Caco-2 (cell line): ENCODE measurements around the gene NGFR. TPM values are rescaled to one million over a fixed set of nuclear protein-coding genes. Genes with fewer than 3 reads are reported as not detected.

ENCODE experiments used
- BruUV-seq: library from RNA; stranded (reverse); fragments of 400-500 nt; replicated peaks from 2 replicates; lab custom pipeline; 2021; lab: Mats Ljungman, UMichigan
- CTCF ChIA-PET: fragments of 300-600 bp; sonication (Branson Sonifier 250); formaldehyde crosslinking; loops from one replicate; lab custom pipeline; 2022; ENCODE audit warnings: antibody characterized with exemption; lab: Charles Lee
- POLR2A ChIA-PET: fragments of 300-600 bp; sonication (Branson Sonifier 250); formaldehyde crosslinking; loops from one replicate; lab custom pipeline; 2022; ENCODE audit warnings: antibody characterized with exemption; lab: Charles Lee
- DNase-seq, 2 experiments: peaks; one replicate each; pipeline versions ENCODE4 v3.0.0 to v3.0.0-alpha.2; 2020 to 2022
- H3K27me3 ChIP-seq: replicated peaks from 2 replicates; pipeline ENCODE4 v1.6.0; 2011; ENCODE audit warnings: low read length; ENCODE audit not compliant: control insufficient read depth, insufficient read depth
- H3K36me3 ChIP-seq: 2 replicates; pipeline ENCODE4 v1.5.1; 2011; ENCODE audit warnings: low read length; ENCODE audit not compliant: control insufficient read depth, insufficient read depth
- H3K4me1 ChIP-seq: fragments of 250-450 bp; sonication (Bioruptor Pico); 2 replicates; pipeline ENCODE4 v1.5.1; 2020; ENCODE audit warnings: mild to moderate bottlenecking
- H3K4me3 ChIP-seq: 2 replicates; pipeline ENCODE4 v1.5.1; 2011; ENCODE audit warnings: low read depth, mild to moderate bottlenecking, control low read depth, low read length
- H3K9me3 ChIP-seq: fragments of 250-450 bp; sonication (Bioruptor Pico); 2 replicates; pipeline ENCODE4 v1.5.1; 2020; ENCODE audit warnings: mild to moderate bottlenecking, moderate library complexity
- H3K27ac Mint-ChIP-seq: one replicate; pipeline ENCODE4 v1.8.0; 2022; ENCODE audit warnings: mixed read lengths; ENCODE audit not compliant: unreplicated experiment
- H3K27me3 Mint-ChIP-seq: one replicate; pipeline ENCODE4 v1.8.0; 2022; ENCODE audit warnings: mixed read lengths; ENCODE audit not compliant: insufficient read depth, unreplicated experiment
- H3K36me3 Mint-ChIP-seq: one replicate; pipeline ENCODE4 v1.8.0; 2022; ENCODE audit warnings: mild to moderate bottlenecking, mixed read lengths; ENCODE audit not compliant: insufficient read depth, unreplicated experiment
- H3K4me1 Mint-ChIP-seq: one replicate; pipeline ENCODE4 v1.8.0; 2022; ENCODE audit warnings: low read depth, mixed read lengths; ENCODE audit not compliant: unreplicated experiment
- H3K4me3 Mint-ChIP-seq: one replicate; pipeline ENCODE4 v1.8.0; 2022; ENCODE audit warnings: mild to moderate bottlenecking, moderate library complexity, mixed read lengths; ENCODE audit not compliant: unreplicated experiment
- H3K9me3 Mint-ChIP-seq: one replicate; pipeline ENCODE4 v1.8.0; 2022; ENCODE audit warnings: mixed read lengths; ENCODE audit not compliant: unreplicated experiment
- intact Hi-C: fragments of 100-400 bp; cut with micrococcal nuclease; formaldehyde crosslinking; loops from one replicate; pipeline ENCODE4 v1.10.0; 2022; ENCODE audit not compliant: unreplicated experiment
- total RNA-seq: library from RNA; stranded (reverse); gene quantifications from 2 replicates; pipeline ENCODE4 v1.2.3, GENCODE V29; 2022
- TF ChIP-seq, protein P1 (sequence below), 2 experiments: fragments of 200-600 bp in 1 of 2; IDR thresholded peaks; 1 replicate in 1 of 2; 2 replicates in 1 of 2; pipeline versions ENCODE4 v1.5.1 to v1.8.0; 2011 to 2022; ENCODE audit warnings: antibody characterized with exemption in 1 of 2, control low read depth in 1 of 2, inconsistent platforms in 1 of 2, low read depth in 1 of 2, low read length in 1 of 2, mild to moderate bottlenecking in 1 of 2, moderate library complexity in 1 of 2; ENCODE audit not compliant: insufficient read depth in 1 of 2, severe bottlenecking in 1 of 2, unreplicated experiment in 1 of 2

The NGFR gene
- total RNA-seq, 1 experiment from 2014 or later: 1.6 TPM

GRCh38 chr17:49512296-49513043 lies 17.4 kb downstream of the NGFR start:
- no peak overlapping the region for H3K4me3 Mint-ChIP-seq
- intact Hi-C loops: no loop called here
- ChIA-PET POLR2A (no interaction called here), CTCF (interaction anchor here (1.6 kb wide), 1 partner anchor 43 kb away, joined by 3 read pairs; no protein-coding TSS in a partner anchor)
- no peaks in the 10 kb centered on the region for H3K9me3 Mint-ChIP-seq
- peaks cover 3% of the 10 kb centered on the region for H3K27me3 Mint-ChIP-seq
- no peak for DNase-seq
- H3K36me3 ChIP-seq: no peaks in the 10 kb centered on the region
- BruUV-seq: no TSS peak
- no peaks in the 10 kb centered on the region for H3K9me3 ChIP-seq
- peaks cover 35% of the 10 kb centered on the region for H3K4me1 Mint-ChIP-seq
- no peaks in the 10 kb centered on the region for H3K36me3 Mint-ChIP-seq
- no peaks in the 10 kb centered on the region for H3K27me3 ChIP-seq
- peaks cover 20% of the 10 kb centered on the region for H3K4me1 ChIP-seq
- H3K27ac Mint-ChIP-seq: no peak overlapping the region
- no peak overlapping the region for H3K4me3 ChIP-seq
- TF ChIP-seq, protein P1, sequence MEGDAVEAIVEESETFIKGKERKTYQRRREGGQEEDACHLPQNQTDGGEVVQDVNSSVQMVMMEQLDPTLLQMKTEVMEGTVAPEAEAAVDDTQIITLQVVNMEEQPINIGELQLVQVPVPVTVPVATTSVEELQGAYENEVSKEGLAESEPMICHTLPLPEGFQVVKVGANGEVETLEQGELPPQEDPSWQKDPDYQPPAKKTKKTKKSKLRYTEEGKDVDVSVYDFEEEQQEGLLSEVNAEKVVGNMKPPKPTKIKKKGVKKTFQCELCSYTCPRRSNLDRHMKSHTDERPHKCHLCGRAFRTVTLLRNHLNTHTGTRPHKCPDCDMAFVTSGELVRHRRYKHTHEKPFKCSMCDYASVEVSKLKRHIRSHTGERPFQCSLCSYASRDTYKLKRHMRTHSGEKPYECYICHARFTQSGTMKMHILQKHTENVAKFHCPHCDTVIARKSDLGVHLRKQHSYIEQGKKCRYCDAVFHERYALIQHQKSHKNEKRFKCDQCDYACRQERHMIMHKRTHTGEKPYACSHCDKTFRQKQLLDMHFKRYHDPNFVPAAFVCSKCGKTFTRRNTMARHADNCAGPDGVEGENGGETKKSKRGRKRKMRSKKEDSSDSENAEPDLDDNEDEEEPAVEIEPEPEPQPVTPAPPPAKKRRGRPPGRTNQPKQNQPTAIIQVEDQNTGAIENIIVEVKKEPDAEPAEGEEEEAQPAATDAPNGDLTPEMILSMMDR (IDR thresholded peaks at IDR 0.05; ENCODE audit: insufficient read depth in 1 of 2, low read depth in 1 of 2, low read length in 1 of 2, severe bottlenecking in 1 of 2, unreplicated experiment in 1 of 2): no peak

DNA sequence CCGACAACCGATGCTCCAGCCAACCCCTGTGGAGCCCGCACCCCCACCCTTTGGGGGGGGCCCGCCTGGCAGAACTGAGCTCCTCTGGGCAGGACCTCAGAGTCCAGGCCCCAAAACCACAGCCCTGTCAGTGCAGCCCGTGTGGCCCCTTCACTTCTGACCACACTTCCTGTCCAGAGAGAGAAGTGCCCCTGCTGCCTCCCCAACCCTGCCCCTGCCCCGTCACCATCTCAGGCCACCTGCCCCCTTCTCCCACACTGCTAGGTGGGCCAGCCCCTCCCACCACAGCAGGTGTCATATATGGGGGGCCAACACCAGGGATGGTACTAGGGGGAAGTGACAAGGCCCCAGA lies 17.9 kb downstream of the NGFR start:
- BruUV-seq: no TSS peak
- Histone ChIP-seq H3K9me3 (no peaks in the 10 kb centered on the region), H3K36me3 (no peaks in the 10 kb centered on the region), H3K4me3 (no peak overlapping the region), H3K4me1 (peaks cover 14% of the 10 kb centered on the region), H3K27me3 (no peaks in the 10 kb centered on the region)
- no peak overlapping the region for H3K27ac Mint-ChIP-seq
- no peaks in the 10 kb centered on the region for H3K36me3 Mint-ChIP-seq
- ChIA-PET CTCF (interaction anchor here (0.7 to 1.6 kb wide), 2 partner anchors 18 to 43 kb away, joined by 3 read pairs; partner anchors contain the start of gene NGFR), POLR2A (no interaction called here)
- TF ChIP-seq, protein P1 (IDR thresholded peaks at IDR 0.05; ENCODE audit: insufficient read depth in 1 of 2, low read depth in 1 of 2, low read length in 1 of 2, severe bottlenecking in 1 of 2, unreplicated experiment in 1 of 2): no peak
- DNase-seq: peak in 1 of 2 experiments; percentile 39
- no peaks in the 10 kb centered on the region for H3K9me3 Mint-ChIP-seq
- no peak overlapping the region for H3K4me3 Mint-ChIP-seq
- H3K4me1 Mint-ChIP-seq: peaks cover 30% of the 10 kb centered on the region
- intact Hi-C loops: no loop called here
- H3K27me3 Mint-ChIP-seq: peaks cover 3% of the 10 kb centered on the region

GRCh38 chr17:49513641-49514040 lies 18.5 kb downstream of the NGFR start:
- CTCF ChIA-PET: interaction anchor here (0.5 to 3.7 kb wide), 12 partner anchors 10 to 105 kb away, joined by 3 to 30 read pairs (median 5); partner anchors contain the start of gene NGFR
- Mint-ChIP-seq H3K9me3 (no peaks in the 10 kb centered on the region), H3K27ac (no peak overlapping the region), H3K36me3 (no peaks in the 10 kb centered on the region), H3K4me1 (peaks cover 24% of the 10 kb centered on the region), H3K4me3 (no peak overlapping the region), H3K27me3 (peaks cover 3% of the 10 kb centered on the region)
- no peaks in the 10 kb centered on the region for H3K36me3 ChIP-seq
- DNase-seq: peak in 1 of 2 experiments; percentile 46
- POLR2A ChIA-PET: no interaction called here
- TF ChIP-seq, protein P1 (IDR thresholded peaks at IDR 0.05; ENCODE audit: insufficient read depth in 1 of 2, low read depth in 1 of 2, low read length in 1 of 2, severe bottlenecking in 1 of 2, unreplicated experiment in 1 of 2): no peak
- intact Hi-C loops: loop anchor here (1.0 kb wide), 1 partner anchor 43 kb away; no protein-coding TSS in a partner anchor
- no peaks in the 10 kb centered on the region for H3K9me3 ChIP-seq
- H3K27me3 ChIP-seq: no peaks in the 10 kb centered on the region
- no TSS peak for BruUV-seq
- H3K4me1 ChIP-seq: peaks cover 8% of the 10 kb centered on the region
- no peak overlapping the region for H3K4me3 ChIP-seq
